ENCODE results near the gene SIAH3.

The SIAH3 gene, protein sequence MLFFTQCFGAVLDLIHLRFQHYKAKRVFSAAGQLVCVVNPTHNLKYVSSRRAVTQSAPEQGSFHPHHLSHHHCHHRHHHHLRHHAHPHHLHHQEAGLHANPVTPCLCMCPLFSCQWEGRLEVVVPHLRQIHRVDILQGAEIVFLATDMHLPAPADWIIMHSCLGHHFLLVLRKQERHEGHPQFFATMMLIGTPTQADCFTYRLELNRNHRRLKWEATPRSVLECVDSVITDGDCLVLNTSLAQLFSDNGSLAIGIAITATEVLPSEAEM

DNA sequence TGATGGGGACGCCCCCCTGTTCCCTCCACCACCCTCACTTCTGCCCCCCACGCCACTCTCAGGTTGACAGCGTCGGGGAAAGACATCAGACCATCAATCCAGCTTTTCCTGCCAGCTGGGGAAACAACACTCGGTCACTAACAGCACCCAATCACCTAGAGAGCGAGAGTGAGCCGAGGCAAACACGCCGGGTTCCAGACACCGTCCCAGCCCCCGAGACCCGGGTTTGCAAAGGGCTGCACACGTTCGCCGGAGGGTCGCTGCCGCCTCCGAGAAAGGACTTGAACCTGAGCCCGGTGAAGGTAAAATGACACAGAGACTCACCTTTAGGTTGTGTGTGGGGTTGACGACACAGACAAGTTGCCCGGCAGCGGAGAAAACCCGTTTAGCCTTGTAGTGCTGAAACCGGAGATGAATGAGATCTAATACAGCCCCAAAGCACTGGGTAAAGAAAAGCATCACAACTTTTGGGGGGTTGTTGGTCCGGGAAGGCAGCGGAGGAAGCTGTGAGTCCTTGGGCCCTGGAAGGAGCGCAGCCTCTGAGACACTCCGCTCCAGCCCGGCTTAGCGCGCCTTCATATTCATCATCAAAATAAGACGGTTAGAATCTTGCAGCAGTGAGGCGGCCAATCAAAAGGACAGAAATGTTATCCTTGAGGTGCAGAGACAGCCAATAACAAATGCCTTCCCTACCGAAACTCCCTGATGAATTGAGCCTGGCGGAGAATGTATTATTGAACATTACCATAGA, at the start of gene SIAH3:
SIAH3 (minus strand) TSS at position 583 of the 751 bp plus-strand sequence; CDS start at position 459, 124 bp downstream.
- no peaks in the 10 kb centered on the region for H3K36me3 Mint-ChIP-seq
- H3K27ac Mint-ChIP-seq, result peak within 1 kb of the TSS; percentile 66
- peak within 1 kb of the TSS; percentile 70 for H3K4me3 Mint-ChIP-seq
- peak in 1 of 2 donors; percentile 57 for DNase-seq (ENCODE audit: low spot score in 2 of 2)
- peaks cover 4% of the 10 kb centered on the region for H3K9me3 Mint-ChIP-seq
- peak; percentile 38 for ATAC-seq
- peaks cover 30% of the 10 kb centered on the region for H3K4me1 Mint-ChIP-seq

DNA sequence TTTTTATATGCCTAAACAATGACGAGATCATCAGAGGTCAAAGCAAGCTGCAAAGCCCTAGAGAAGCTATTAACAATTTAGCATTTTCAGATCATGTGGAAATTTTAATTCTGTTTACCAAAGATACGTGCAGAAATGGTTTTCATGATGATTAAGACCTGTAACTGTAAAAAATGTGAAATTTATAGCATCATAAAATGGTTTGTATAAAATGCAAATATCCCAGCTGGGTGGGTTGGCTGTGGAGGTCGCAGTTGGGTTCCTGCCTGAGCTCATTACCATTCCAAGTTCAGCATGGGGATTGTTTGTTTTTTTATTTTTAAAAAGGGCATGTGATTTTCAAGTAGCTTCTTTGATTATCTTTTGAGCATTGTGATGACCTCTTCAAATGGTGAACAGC, 47.9 kb upstream of the SIAH3 start:
- no peaks in the 10 kb centered on the region for H3K36me3 Mint-ChIP-seq
- no peaks in the 10 kb centered on the region for H3K4me1 Mint-ChIP-seq
- no peak for DNase-seq (ENCODE audit: low spot score in 2 of 2)
- ATAC-seq, result no peak
- no peaks in the 10 kb centered on the region for H3K9me3 Mint-ChIP-seq
- no peak overlapping the region for H3K4me3 Mint-ChIP-seq
- no peak overlapping the region for H3K27ac Mint-ChIP-seq

DNA sequence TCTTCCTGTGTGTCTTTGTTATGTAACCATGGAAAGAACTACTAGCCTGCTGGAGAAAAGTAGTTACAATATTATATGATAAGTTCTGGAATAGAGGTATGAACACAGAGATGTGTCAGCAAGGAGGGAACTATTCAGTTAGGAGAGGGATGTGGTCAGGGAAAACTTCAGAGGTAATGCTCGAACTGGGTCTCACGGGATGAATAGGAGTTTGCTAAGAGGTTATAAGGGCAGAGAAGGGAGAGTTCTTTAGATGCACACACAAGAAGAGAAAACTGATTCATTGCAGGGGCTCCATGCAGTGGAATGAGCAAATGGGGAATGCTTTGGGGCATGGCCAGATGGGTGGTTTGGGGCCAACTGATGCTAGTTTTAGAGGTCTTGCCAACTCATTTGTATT, 46.0 kb upstream of the SIAH3 start:
- ATAC-seq, result no peak

DNA sequence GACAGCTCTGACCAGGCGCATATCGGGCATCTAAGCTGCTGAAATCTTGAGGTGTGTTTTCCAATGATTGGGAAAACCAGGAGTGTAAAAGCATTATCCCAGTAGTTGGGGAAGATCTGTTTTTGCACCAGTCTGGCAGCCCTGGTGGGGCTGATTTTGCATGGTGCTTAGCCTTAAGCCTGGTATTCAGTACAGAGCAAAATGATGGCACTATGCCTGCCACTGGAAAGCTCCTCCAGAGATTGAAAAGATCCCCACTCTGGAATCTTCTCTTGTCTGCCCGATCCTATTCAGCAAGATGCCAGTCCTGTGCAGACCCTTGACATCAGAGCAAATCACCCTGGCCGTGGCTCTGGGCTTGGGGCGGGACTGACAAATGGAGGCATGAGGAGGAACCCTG, 44.7 kb upstream of the SIAH3 start:
- ATAC-seq, result no peak
- Mint-ChIP-seq H3K9me3 (no peaks in the 10 kb centered on the region), H3K36me3 (no peaks in the 10 kb centered on the region), H3K4me3 (no peak overlapping the region), H3K4me1 (no peaks in the 10 kb centered on the region), H3K27ac (no peak overlapping the region)
- no peak for DNase-seq (ENCODE audit: low spot score in 2 of 2)

More for the DNA sequence above, 46.0 kb upstream of the SIAH3 start:
- DNase-seq (ENCODE audit: low spot score in 2 of 2), result no peak
- H3K36me3 Mint-ChIP-seq, result no peaks in the 10 kb centered on the region
- no peaks in the 10 kb centered on the region for H3K9me3 Mint-ChIP-seq
- H3K27ac Mint-ChIP-seq, result no peak overlapping the region
- H3K4me1 Mint-ChIP-seq, result no peaks in the 10 kb centered on the region
- H3K4me3 Mint-ChIP-seq, result no peak overlapping the region

DNA sequence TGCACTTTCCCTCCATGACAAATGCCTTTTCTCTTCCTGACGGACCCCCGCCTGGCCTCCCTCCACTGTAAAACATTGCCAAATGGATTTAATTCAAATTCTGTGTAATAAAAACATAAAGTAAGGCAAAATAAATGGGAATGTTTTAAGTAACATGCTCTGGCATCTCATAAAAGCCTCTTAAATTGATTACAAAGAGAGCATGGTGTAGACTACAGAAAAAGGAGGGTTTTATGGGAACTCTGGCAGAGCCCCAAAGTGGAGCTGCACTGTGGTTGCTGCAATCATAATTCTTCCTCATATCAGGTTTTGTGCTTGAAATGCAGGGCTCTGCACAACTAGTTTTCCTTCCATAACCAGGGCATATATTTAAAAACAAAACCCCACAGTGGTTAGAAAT, 44.3 kb upstream of the SIAH3 start:
- H3K9me3 Mint-ChIP-seq, result no peaks in the 10 kb centered on the region
- no peak overlapping the region for H3K4me3 Mint-ChIP-seq
- DNase-seq (ENCODE audit: low spot score in 2 of 2) (no peak), ATAC-seq (no peak)
- no peak overlapping the region for H3K27ac Mint-ChIP-seq
- no peaks in the 10 kb centered on the region for H3K4me1 Mint-ChIP-seq
- no peaks in the 10 kb centered on the region for H3K36me3 Mint-ChIP-seq

DNA sequence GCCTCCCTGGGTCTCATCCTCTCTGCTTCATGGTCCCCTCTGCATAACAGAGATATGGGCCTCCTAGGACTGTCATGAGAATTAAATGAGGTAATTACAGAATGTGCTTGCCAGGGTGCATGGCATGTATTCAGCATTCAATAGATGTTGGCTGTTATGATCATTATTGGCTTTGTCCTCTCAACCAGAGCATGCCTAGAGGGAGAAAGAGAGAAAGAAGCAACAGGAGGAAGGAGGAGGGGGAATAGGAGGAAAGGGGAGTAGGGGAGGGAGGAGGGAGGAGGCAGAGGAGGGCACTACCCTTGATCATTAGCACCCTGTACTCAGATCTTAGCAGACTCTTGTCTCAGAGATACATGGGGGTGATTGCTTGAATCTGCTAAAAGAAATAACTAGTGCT, 41.0 kb upstream of the SIAH3 start:
- no peaks in the 10 kb centered on the region for H3K9me3 Mint-ChIP-seq

DNA sequence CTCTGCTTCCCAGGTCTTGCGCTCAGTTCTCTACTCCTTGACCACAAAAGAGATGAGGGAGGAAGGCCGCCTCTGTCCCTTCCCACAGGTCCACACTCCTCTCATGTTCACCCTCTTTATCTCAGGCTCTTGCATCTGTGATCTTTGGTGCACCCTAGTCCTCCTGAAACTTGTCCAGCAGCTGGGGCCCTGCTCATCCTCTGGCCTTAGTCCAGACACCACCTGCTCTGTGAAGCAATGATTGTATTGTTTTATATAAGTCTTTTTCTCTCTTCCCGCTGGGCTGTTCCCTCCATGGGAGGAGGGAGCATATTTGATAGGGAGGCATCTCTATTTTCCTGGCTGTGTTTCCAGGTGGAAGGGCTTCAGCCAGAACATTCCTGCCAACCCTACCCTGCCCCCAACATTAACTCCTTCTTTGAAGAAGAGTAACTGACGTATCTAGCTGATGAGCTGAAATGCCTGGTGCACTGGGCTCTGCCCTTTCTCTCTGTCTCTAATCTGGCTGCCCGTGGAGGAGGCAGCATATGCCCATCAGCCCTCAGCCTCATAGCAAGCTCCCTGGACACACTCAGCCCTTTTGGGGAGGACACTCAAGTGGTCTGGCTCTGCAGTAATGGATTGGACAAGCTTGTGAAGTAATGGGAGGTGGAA, 38.2 kb upstream of the SIAH3 start:
- no peaks in the 10 kb centered on the region for H3K9me3 Mint-ChIP-seq
- no peak overlapping the region for H3K4me3 Mint-ChIP-seq
- H3K27ac Mint-ChIP-seq, result no peak overlapping the region
- H3K4me1 Mint-ChIP-seq, result no peaks in the 10 kb centered on the region
- no peaks in the 10 kb centered on the region for H3K36me3 Mint-ChIP-seq
- no peak for DNase-seq (ENCODE audit: low spot score in 2 of 2)
- ATAC-seq, result no peak

More for the DNA sequence above, 41.0 kb upstream of the SIAH3 start:
- Mint-ChIP-seq H3K27ac (no peak overlapping the region), H3K4me1 (no peaks in the 10 kb centered on the region), H3K36me3 (no peaks in the 10 kb centered on the region), H3K4me3 (no peak overlapping the region)
- ATAC-seq (no peak), DNase-seq (ENCODE audit: low spot score in 2 of 2) (no peak)

DNA sequence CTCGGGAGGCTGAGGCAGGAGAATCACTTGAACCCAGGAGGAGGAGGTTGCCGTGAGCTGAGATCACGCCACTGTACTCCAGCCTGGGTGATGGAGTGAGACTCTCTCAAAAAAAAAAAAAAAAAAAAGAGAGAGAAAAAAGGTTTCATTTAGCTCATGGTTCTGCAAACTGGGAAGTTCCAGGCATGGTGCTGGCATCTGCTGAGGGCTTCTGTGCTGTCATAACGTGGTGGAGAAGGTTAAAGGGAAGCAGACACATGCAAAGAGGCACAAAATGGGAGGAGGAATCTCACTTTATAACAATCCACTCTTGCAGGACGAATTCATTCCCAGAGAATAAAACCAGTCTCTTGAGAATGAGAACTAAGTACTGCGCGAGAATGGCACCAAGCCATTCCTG, 34.9 kb upstream of the SIAH3 start:
- Mint-ChIP-seq H3K36me3 (no peaks in the 10 kb centered on the region), H3K4me3 (no peak overlapping the region), H3K9me3 (no peaks in the 10 kb centered on the region), H3K27ac (no peak overlapping the region), H3K4me1 (no peaks in the 10 kb centered on the region)
- no peak for DNase-seq (ENCODE audit: low spot score in 2 of 2)
- ATAC-seq, result no peak

DNA sequence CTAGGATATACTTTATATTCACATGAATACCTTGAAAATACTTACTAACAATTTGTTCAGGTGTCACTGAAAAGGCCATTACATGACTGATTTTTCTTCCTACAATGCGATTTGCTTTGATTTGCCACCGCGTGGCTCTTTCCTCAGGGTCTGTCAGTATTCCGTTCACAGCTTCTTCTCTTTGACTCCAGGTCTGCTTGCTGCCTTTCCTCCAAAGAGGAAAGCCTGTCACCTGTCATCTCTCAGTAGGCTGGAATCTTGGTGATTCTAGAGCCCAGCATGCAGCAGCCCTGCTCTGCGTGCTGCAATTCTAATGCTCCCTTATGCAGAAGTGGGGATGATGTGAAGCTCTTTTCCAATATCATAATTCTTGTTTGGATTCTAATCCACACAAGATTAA, 33.6 kb upstream of the SIAH3 start:
- no peak overlapping the region for H3K4me3 Mint-ChIP-seq
- no peaks in the 10 kb centered on the region for H3K9me3 Mint-ChIP-seq

DNA sequence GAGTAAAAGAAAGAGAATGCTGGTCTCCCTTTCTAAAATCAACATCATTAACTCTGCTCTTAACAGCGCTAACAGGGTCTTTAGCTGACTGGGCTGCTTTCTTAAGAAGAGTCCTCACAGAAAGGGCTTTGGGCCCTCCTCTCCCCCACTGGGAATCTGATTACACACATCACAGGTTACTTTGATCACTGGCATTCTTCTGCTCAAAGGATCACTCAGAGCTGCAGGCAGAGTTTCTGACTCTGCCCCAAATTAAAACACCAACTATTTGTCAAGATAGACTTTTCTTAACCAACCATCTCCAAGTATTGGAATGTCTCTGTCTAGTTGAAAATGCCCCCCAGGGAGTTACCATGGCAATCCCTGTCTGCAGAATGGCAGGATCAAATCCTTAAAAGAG, 31.1 kb upstream of the SIAH3 start:
- DNase-seq (ENCODE audit: low spot score in 2 of 2) (no peak), ATAC-seq (no peak)
- no peak overlapping the region for H3K4me3 Mint-ChIP-seq
- no peaks in the 10 kb centered on the region for H3K36me3 Mint-ChIP-seq
- no peaks in the 10 kb centered on the region for H3K9me3 Mint-ChIP-seq
- H3K4me1 Mint-ChIP-seq, result no peaks in the 10 kb centered on the region
- no peak overlapping the region for H3K27ac Mint-ChIP-seq

More for the DNA sequence above, 33.6 kb upstream of the SIAH3 start:
- Mint-ChIP-seq H3K36me3 (no peaks in the 10 kb centered on the region), H3K4me1 (no peaks in the 10 kb centered on the region), H3K27ac (no peak overlapping the region)
- DNase-seq (ENCODE audit: low spot score in 2 of 2) (no peak), ATAC-seq (no peak)

DNA sequence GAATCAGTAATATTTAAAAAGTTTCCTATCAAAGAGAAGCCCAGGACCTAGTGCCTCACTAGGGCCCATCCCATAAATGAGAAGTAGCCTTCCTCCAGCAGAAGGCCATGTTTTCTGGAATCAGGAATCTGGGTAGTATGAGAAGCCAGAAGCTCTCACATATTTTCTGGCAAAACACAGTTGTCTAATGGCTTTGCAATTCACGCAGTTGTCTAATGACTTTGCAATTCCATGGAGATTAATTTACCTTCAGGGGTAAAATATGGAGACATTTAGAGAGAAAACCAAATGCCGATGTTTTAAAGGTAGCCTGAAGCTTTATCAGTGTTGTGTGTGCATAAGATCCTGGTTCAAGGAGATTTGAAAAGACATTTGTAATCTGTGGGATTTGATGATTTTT, 29.8 kb upstream of the SIAH3 start:
- Mint-ChIP-seq H3K4me3 (no peak overlapping the region), H3K36me3 (no peaks in the 10 kb centered on the region), H3K27ac (no peak overlapping the region), H3K9me3 (no peaks in the 10 kb centered on the region), H3K4me1 (no peaks in the 10 kb centered on the region)
- DNase-seq (ENCODE audit: low spot score in 2 of 2) (no peak), ATAC-seq (no peak)

DNA sequence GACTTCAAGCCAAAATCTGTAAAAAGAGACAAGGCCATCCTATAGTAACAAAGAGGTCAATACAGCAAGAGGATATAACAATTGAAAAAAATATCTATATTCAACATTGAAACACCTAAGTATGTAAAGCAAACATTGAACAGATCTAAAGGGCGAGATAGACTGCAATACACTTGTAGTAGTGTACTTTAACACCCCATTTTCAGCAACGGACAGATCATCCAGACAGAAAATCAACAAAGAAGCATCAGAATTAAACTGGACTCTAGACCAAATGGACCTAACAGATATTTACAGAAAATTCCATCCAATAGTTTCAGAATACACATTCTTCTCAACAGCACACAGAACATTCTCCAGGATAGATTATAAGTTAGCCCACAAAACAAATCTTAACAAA, 28.7 kb upstream of the SIAH3 start:
- DNase-seq (ENCODE audit: low spot score in 2 of 2), result no peak
- ATAC-seq, result no peak
- H3K4me3 Mint-ChIP-seq, result no peak overlapping the region
- H3K9me3 Mint-ChIP-seq, result no peaks in the 10 kb centered on the region
- H3K27ac Mint-ChIP-seq, result no peak overlapping the region
- no peaks in the 10 kb centered on the region for H3K36me3 Mint-ChIP-seq
- no peaks in the 10 kb centered on the region for H3K4me1 Mint-ChIP-seq

DNA sequence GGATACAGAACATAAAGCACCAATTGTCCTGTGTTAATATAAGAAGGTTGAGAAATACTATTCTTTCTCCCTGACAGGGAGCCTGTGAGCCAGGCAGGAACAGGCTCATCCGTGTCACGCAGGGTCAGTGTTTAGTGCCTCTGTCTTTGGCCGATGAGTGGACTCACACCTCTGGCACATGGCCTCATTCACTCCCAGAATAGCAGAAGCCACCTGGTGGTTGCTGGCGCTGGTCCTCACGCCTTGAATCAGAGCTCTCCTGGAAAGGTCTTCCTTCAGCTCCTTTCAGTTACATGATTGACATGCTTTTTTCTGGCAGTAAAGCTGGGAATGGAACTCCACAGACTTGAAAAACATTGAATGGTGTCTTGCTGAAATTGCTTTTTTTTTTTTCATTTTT, 28.1 kb upstream of the SIAH3 start:
- H3K4me3 Mint-ChIP-seq, result no peak overlapping the region
- no peaks in the 10 kb centered on the region for H3K9me3 Mint-ChIP-seq
- H3K36me3 Mint-ChIP-seq, result no peaks in the 10 kb centered on the region
- no peak for ATAC-seq
- DNase-seq (ENCODE audit: low spot score in 2 of 2), result no peak
- H3K4me1 Mint-ChIP-seq, result no peaks in the 10 kb centered on the region
- H3K27ac Mint-ChIP-seq, result no peak overlapping the region

DNA sequence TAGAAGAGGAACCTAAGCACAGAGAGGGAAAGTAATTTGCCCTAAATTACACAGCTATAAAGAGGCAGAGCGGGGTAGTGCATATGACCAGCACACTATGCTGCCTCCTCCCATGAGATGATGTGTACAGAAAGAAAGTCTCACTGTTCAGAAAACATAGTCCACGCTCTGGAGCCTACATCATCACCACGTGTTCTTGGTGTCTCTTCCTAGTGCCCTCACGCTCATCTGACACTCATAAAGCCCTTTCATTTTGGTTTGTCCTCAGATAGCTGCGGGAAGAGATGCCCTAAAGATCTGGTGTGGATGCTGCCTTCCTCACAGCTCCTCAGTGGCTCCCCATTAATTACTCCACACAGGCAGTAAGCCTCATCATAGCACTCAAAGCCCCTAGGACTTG, 27.4 kb upstream of the SIAH3 start:
- no peak overlapping the region for H3K4me3 Mint-ChIP-seq
- no peaks in the 10 kb centered on the region for H3K9me3 Mint-ChIP-seq
- H3K4me1 Mint-ChIP-seq, result no peaks in the 10 kb centered on the region
- H3K27ac Mint-ChIP-seq, result no peak overlapping the region
- no peaks in the 10 kb centered on the region for H3K36me3 Mint-ChIP-seq
- DNase-seq (ENCODE audit: low spot score in 2 of 2), result no peak
- peak; percentile 26 for ATAC-seq

DNA sequence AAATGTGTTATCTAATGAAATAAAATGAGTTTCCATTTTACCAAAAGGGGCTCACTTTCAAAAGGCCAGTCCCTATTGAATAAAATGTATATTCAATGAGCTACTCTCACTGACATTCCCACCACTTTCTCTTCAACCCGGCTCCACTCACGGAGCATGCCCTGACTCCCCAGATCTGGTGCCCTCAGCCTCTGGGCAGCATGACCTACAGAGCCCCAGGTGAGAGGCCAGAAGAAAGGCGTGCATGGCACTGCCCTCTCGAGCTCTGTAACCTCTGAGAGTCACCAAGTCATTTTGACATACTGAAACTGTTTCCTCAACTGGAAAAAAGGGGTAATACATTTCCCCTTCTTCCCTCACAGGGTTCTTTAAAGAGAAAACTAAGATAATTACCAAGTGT, 25.2 kb upstream of the SIAH3 start:
- no peaks in the 10 kb centered on the region for H3K4me1 Mint-ChIP-seq
- ATAC-seq (no peak), DNase-seq (ENCODE audit: low spot score in 2 of 2) (no peak)
- no peaks in the 10 kb centered on the region for H3K36me3 Mint-ChIP-seq
- no peak overlapping the region for H3K27ac Mint-ChIP-seq
- no peaks in the 10 kb centered on the region for H3K9me3 Mint-ChIP-seq
- H3K4me3 Mint-ChIP-seq, result no peak overlapping the region

DNA sequence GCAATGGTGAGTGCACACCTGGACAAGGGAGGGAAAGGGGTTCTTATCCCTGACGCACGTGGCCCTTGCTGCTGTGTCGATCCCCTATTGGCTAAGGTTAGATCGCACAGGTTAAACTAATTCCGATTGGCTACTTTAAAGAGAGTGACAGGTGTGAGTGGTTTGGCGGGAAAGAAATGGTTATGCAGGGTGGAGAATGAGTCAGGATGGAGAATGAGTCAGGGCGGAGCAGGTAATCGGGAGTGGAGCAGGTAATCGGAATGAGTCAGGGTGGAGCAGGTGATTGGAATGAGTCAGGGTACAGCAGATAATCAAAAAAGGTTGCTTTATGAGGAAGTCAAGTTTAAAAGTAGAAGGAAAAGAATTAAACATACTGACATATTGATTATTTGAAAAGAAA, 24.4 kb upstream of the SIAH3 start:
- H3K4me3 Mint-ChIP-seq, result no peak overlapping the region
- ATAC-seq (no peak), DNase-seq (ENCODE audit: low spot score in 2 of 2) (no peak)
- H3K27ac Mint-ChIP-seq, result no peak overlapping the region
- H3K4me1 Mint-ChIP-seq, result no peaks in the 10 kb centered on the region
- no peaks in the 10 kb centered on the region for H3K9me3 Mint-ChIP-seq
- H3K36me3 Mint-ChIP-seq, result no peaks in the 10 kb centered on the region

Data from stimulated activated effector memory CD8-positive, alpha-beta T cell treated with anti-CD3 and anti-CD28 coated beads, Interleukin-12 subunit alpha, Interleukin-12 subunit beta, amount 100 ng/mL, for 72 hours (primary cell).